Eye (tissue), 1 donor: ENCODE results near the gene MTMR12.
A peak's percentile ranks its signal among the peaks of the same experiment; 100 is the strongest.

Source experiments
- DNase-seq: peaks from one replicate; pipeline ENCODE4 v3.0.0-alpha.2; 2015

The MTMR12 gene, protein sequence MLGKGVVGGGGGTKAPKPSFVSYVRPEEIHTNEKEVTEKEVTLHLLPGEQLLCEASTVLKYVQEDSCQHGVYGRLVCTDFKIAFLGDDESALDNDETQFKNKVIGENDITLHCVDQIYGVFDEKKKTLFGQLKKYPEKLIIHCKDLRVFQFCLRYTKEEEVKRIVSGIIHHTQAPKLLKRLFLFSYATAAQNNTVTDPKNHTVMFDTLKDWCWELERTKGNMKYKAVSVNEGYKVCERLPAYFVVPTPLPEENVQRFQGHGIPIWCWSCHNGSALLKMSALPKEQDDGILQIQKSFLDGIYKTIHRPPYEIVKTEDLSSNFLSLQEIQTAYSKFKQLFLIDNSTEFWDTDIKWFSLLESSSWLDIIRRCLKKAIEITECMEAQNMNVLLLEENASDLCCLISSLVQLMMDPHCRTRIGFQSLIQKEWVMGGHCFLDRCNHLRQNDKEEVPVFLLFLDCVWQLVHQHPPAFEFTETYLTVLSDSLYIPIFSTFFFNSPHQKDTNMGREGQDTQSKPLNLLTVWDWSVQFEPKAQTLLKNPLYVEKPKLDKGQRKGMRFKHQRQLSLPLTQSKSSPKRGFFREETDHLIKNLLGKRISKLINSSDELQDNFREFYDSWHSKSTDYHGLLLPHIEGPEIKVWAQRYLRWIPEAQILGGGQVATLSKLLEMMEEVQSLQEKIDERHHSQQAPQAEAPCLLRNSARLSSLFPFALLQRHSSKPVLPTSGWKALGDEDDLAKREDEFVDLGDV

DNA sequence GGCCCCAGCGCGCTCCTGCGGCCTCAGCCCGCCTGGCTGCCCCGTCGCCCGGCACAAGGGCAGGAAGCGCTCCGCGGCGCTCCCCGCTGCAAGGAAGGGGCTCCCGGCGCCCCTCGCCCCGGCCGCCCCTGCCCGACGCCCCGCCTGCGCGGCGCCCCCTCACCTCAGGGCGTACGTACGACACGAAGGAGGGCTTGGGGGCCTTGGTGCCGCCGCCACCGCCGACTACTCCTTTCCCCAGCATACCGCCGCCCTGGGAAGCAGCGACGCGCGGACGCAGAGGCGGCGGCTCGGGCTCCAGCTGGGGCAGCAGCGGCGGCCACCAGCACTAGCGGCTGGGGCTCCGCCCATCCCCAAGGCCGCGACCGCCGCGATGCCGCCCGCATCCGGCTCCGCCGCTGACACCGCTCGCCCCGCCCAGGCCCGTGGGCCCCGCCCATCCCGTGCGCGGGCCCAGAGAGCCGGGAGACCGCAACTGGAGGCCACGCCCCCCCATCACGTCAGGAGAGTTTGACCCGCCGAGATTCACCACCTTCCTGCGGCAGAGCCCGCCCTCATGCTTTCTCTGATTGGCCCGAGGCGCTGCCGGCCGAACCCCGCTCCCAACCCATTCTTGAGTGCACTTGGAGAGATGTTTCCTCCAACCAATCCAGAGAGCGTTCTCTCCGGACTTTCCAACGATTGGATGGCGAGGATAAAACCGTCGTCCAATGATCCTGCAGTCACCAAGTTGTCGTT is at the start of gene MTMR12:
MTMR12 (minus strand) TSS at position 345 of the 738 bp plus-strand sequence; CDS start at position 244, 101 bp downstream.
- DNase-seq = peak; percentile 100

DNA sequence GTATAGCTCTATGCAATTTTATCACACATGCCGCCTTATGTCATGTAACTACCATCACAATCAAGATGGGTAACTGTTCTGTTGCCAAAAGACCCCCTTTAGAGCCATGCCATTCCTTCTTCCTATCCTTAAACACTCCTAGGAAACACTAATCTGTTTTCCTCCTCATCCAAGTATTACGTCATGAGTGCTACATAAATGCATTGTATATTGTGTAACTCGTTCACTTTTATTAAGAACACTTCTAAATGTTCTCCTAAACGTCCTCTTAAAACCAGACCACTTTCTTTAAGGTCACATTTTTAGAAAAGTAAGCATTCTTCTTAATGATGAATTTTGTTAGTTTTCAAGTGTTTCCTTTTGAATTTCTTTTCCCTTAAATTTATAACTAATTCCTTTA is 49.8 kb upstream of the MTMR12 start:
- DNase-seq = no peak

DNA sequence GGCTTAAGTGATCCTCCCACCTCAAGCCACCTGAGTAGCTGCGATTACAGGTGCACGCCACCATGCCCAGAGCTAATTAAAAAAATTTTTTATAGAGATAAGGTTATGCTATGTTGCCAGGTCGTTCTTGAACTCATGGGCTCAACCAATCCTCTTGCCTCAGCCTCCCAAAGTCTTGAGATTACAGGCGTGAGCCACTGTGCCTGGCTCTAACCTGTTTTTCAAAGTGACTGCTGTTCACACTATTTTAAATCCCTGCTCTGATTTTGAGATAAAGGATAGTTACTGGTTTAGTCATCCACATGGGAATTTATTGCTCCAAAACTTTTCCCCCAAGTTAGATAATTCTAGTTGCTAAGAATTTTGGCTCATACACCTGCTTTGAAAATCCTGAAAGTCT is 48.2 kb upstream of the MTMR12 start:
- DNase-seq = no peak

DNA sequence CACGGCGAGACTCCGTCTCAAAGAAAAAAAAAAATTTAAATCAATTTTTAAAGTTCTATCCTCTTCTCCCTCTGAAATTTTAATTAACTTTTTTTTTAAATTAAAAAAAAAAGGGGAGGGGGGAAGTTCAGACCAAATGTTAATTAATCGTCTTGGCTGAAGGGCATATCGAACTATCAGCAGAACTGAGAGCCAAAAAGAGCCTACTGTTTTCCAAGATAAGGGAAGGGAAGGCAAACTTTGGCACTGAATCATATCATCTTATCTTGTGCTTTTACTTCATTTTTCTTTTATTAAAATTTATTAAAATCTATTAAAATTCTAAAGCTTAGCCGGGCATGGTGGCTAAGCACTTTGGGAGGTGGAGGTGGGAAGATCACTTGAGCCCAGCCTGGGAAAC is 45.9 kb upstream of the MTMR12 start:
- DNase-seq = no peak

DNA sequence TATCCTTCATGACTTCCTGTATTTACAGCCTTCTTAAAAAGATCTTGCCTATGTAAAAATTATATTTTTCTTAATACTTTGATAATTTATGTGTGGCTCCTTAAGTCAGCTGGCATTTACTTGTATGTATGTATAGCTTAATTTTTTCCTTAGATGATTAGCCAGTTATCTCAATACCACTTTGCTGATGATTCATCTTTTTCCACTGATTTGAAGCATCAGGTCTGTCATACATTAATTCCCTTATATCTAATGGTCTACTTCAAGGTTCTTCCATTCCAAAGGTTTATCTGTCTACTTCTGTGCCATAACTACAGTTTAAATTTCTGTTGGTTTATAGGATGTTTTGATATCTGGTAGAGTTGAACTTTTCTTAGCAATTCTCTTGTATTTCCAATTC is 44.9 kb upstream of the MTMR12 start:
- no peak for DNase-seq

DNA sequence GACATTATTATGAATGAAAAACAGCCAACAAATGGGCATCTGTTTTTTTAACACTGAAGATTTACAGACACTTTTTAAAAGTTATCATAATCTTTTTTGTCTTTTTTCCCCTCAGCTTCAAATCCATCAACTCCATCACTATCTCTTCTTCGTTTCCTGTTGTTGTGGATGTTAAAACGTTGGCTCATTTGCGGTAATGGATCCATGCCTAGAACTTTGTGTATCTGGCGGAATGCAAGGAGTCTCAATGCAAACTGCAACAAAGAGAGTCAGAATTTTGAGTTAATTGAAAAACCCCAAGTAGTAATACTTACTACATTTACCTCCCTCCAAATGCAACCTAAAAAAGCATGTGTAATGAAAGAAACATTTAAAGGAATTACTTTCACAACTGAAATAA is 42.9 kb upstream of the MTMR12 start:
- no peak for DNase-seq

DNA sequence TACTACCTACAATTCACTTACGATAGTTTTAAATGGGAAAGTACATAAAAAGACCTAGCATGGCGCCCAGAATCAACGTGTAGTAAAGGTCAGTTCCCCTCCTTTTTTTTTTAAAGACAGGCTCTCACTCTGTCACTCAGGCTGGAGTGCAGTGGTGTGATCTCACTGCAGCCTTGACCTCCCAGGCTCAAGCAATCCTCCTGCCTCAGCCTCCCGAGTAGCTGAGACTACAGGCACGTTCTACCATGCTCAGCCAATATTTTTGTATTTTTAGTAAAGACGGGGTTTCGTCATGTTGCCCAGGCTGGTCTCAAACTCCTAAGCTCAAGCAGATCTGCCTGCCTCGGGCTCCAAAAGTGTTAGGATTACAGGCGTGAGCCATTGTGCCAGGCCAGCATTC is 40.7 kb upstream of the MTMR12 start:
- no peak for DNase-seq

- DNase-seq = no peak
Measured at GRCh38 chr5:32352685-32353084, 39.9 kb upstream of the MTMR12 start.

GRCh38 chr5:32346869-32347268 is 34.1 kb upstream of the MTMR12 start:
- no peak for DNase-seq

DNA sequence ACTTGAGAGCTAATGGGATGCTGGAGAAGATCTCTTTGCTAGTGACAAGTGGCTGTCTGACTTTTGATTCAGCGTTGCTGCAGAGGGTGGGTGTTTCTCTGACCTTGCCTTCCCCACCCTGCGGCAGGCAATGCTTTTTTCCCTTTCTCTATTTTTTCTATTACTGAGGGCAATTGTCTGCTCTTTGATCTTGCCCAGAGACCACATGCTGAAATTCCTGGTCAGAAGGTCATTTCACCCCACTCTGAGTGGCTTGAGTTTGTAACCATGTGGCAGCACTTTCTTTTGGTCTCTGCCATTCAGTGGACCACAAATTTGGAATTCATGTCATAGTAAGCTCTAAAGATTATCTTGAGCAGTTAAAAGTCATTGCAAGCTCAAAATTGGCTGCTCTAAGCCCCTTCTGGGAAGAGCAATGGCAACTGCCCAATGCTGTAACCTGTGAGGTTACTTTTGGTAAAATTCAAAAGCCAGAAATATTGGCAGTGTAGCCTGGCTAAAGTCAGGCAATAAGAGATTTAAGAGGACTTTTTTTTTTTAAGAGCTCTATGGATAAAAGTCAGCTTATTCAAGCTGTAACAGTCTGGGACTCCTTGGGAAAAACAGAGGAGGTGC is 30.4 kb upstream of the MTMR12 start:
- DNase-seq = no peak

GRCh38 chr5:32342656-32343055 is 29.9 kb upstream of the MTMR12 start:
- DNase-seq = no peak

DNA sequence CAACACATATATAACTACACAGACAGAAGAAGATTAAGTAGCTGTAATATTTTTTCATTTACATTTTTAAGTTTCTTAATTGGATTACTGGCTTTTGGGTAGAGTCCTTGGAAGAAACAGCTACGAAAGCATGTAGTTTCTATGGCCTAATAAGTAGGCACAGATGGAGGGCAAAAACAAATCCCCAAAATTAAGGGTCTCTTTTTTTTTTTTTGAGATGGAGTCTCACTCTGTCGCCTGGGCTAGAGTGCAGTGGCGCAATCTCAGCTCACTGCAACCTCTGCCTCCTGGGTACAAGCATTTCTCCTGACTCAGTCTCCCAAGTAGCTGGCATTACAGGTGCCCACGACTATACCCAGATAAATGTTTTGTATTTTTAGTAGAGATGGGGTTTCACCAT is 27.1 kb upstream of the MTMR12 start:
- no peak for DNase-seq

DNA sequence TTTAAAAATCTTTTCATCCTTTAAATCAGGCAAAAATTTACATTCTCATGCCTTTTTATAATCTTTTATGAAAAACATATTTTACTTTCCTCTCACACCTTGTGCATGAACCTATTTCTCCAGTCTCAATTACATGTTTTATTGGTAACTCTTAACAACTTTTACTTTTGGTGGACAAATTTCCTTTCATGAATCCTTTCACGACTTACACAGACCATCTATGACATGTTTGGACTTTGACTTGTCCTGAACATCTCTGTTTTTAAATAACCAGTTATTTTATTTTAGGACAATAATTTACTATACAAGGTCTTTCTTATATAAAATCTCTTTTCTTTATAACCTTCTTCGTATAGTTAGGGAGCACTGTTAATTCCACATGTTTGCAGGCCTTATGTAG is 26.5 kb upstream of the MTMR12 start:
- peak; percentile 51 for DNase-seq

- no peak for DNase-seq
Measured at GRCh38 chr5:32332966-32333365, 20.2 kb upstream of the MTMR12 start.

- no peak for DNase-seq
Measured at GRCh38 chr5:32332361-32332760, 19.6 kb upstream of the MTMR12 start.

GRCh38 chr5:32331935-32332274 is 19.2 kb upstream of the MTMR12 start:
- DNase-seq = no peak

DNA sequence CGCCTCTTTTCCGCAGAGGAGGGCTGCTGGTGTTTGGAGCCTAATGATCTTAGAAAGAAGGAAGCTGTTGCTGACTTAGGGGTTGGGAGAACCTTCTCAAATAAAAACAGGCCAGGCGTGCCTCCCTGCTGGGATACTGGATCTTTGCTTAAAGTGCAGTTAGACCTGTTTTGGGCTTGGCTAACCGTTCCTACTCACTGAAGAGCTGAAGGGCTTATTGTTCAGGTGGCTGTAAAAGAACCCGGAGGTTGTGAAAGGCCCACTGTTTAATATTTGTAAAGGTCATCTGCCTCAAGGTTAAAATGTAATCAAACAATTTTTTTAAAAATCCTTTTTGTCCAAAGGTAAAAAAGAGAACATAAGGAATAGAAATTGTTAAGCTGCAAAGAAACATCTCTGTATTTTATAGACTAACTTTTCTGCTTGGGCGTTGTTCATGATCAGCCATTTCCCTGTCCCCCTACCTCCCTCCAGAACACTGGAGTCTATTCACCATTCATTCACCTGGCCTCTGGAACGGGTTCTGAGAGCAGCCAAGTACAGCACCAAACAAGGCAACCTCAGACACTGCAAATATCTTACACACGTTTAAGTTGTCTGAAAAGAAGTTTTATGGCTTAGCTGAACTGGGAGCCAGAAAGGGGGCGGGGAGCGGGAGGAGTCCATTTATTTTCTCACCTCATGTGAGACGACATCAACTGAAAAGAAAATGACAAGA is 18.6 kb upstream of the MTMR12 start:
- DNase-seq = no peak

DNA sequence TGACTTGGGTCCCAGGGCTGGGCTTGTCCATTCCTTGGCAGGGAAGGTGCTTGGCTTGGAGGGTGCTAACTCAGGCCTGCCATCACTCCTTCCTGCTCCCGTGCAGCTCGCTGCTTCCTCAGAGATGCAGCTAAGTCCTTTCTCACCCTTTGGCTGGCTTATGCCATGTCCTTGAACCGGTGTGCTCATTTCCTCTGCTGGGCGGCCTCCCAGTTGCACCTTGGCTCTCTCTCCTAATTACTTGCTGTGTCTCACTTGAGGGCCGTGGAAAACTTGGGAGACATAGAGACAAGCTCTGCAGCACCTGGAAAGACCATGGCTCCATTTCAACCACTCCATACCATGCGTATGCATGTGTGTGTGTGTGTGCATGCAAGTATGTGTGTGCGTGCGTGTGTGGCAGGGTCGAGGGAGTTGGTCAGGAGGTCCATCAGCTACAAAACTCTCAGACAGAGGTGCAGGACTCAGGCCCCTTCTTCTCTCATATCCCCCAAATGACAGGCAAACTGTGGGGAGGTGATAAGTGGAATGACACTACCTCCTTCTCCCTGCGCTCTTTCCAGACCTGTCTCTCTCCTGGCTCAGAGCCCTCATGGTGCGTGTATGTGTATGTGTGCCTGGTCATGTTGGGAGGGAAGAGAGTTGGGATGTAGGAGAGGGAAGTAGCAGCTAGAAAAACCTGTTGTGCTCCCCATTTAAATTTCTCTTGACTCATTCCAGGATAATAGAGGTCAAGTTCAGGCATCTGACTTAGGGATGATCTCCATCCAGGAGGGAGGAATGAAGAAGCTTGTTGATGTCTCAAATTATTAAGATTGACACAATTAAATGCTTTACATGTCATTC is 17.6 kb upstream of the MTMR12 start:
- DNase-seq = no peak

DNA sequence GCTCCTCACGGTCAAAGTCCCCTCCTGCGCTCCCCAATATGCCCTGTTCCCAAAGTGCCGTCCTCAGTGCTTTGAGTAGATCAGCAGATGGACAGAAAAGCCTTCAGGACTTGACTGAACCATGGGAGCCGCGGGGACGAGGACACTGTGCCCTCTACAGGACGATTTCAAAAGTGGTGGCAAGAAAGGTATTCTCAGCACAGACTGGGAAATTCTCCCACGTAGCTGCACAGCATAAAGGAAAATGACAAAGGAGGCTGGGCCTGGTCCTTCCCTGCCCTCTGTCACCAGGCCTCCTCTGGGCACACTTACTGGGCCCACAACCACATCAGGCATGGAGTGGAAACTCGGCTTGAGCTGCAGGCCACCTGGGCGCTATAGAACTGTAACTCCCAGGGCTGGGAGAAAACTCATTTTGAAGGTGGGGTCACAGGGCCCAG is 16.7 kb upstream of the MTMR12 start:
- DNase-seq = peak; percentile 61

DNA sequence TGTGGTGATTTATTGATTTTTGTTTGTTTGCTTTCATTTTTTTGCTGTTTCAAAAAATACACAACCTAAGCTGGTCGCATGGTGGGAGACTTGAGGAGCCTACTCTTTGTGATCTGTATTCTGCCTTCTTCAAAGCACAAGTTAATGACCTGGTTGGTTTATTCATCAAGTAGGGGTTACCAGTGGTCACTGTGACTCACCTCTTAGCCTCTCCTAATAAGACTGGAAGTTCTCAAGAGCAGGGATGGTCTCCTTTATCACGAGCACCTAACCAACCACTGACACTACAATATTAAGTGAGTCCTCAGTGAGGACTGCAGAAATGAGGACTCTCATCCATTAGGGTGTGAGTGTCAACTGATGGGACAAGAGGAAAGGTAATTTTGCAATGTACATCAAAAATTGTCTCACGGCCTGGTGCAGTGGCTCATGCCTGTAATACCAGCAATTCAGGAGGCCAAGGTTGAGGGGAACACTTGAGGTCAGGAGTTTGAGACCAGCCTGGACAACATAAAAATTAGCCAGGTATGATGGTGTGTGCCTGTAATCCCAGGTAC is 13.6 kb upstream of the MTMR12 start:
- DNase-seq = no peak

DNA sequence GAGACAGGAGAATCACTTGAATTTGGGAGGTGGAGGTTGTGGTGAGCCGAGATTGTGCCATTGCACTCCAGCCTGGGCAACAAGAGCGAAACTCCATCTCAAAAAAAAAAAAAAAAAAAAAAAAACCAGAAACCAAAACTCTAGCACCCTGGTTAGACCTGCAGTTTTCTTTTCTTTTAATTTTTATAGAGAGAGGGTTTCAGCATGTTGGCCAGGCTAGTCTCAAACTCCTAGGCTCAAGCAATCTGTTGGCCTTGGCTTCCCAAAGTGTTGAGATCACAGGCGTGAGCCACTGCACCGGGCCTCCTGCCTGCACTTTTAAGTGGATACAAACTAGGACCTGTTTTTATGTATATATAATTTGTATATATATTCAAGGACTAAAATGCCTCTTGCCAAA is 12.9 kb upstream of the MTMR12 start:
- DNase-seq = no peak
